Measurements from ENCODE around the gene ZIC2. TPM values are rescaled to one million over a fixed set of nuclear protein-coding genes. Genes with fewer than 3 reads are reported as not detected.

ZIC2 gene
- total RNA-seq, 1 experiment from 2014 or later: 426 TPM

GRCh38 chr13:99969453-99969918 lies 12.1 kb upstream of the ZIC2 start:
- Mint-ChIP-seq H3K4me1 (peaks cover 46 to 57% of the 10 kb centered on the region in 2 experiments), H3K9me3 (peaks cover 9 to 12% of the 10 kb centered on the region in 2 experiments; a peak in 4 of 5 replicates)
- no peaks in the 10 kb centered on the region for H3K9me3 ChIP-seq (ENCODE audit: control insufficient read depth, low read depth, low read length)

More at GRCh38 chr13:99969453-99969918, 12.1 kb upstream of the ZIC2 start:
- Histone ChIP-seq H3K18ac (ENCODE audit: insufficient read length, low read depth, low read length) (no peak overlapping the region), H3K9ac (ENCODE audit: extremely low read depth, insufficient read length, low read length) (peak overlapping the region; percentile 65), H4K5ac (ENCODE audit: insufficient read length, low read depth, low read length) (no peak overlapping the region), H3T11ph (ENCODE audit: low read length) (no peak overlapping the region), H3K27me3 (ENCODE audit: insufficient read depth, low read length) (no peaks in the 10 kb centered on the region; the same call in 1 of the 2 replicates), H3K4me1 (ENCODE audit: insufficient read depth, low read length) (peaks cover 2% of the 10 kb centered on the region; the same call in 1 of the 2 replicates), H3K79me1 (ENCODE audit: insufficient read depth, low read depth, low read length, poor library complexity, severe bottlenecking) (no peaks in the 10 kb centered on the region), H2BK120ac (ENCODE audit: low read depth, low read length, poor library complexity, severe bottlenecking) (no peak overlapping the region), H3K27ac (ENCODE audit: insufficient read length, low read depth, low read length) (no peak overlapping the region), H2AFZ (ENCODE audit: low read length) (no peak overlapping the region), H2BK5ac (ENCODE audit: insufficient read length, low read length) (no peak overlapping the region), H3K23ac (ENCODE audit: insufficient read length, low read depth, low read length) (no peak overlapping the region), H2BK12ac (ENCODE audit: insufficient read length, low read depth, low read length) (no peak overlapping the region), H2BK20ac (ENCODE audit: low read depth, low read length, poor library complexity, severe bottlenecking) (no peak overlapping the region), H3K56ac (ENCODE audit: insufficient read length, low read depth, low read length) (no peak overlapping the region), H2BK15ac (ENCODE audit: low read depth, low read length) (no peak overlapping the region), H3K23me2 (ENCODE audit: insufficient read length, low read depth, low read length, poor library complexity, severe bottlenecking) (peaks cover 31% of the 10 kb centered on the region), H4K8ac (replicated peaks; ENCODE audit: insufficient read length, low read depth, low read length) (no peak overlapping the region), H3K4ac (ENCODE audit: low read depth, low read length) (no peak overlapping the region), H3K4me2 (ENCODE audit: insufficient read depth, insufficient read length, low read length) (peak overlapping the region; percentile 98), H4K91ac (ENCODE audit: insufficient read length, low read depth, low read length) (no peak overlapping the region), H2AK5ac (ENCODE audit: insufficient read length, low read length) (no peak overlapping the region), H4K20me1 (ENCODE audit: control insufficient read depth, insufficient read depth, insufficient read length) (no peaks in the 10 kb centered on the region), H3K14ac (ENCODE audit: insufficient read depth, low read length) (peak overlapping the region; percentile 37; the same call in 1 of the 2 replicates), H3K79me2 (ENCODE audit: insufficient read depth, low read length) (peaks cover 20% of the 10 kb centered on the region; the same call in 1 of the 2 replicates)
- TF ChIP-seq CTCF (conservative IDR thresholded peaks at IDR 0.05): no peak
- peaks cover 20% of the 10 kb centered on the region for H3K27me3 Mint-ChIP-seq (ENCODE audit: low read depth)
- no peak for DNase-seq
- peak overlapping the region; percentile 96 to 100 for H3K4me3 Mint-ChIP-seq
- peak overlapping the region; percentile 92 to 99 (median 97) for H3K27ac Mint-ChIP-seq
- peaks cover 39 to 49% (median 43%) of the 10 kb centered on the region in 3 experiments for H3K36me3 Mint-ChIP-seq (ENCODE audit: insufficient read depth in 1 of 3, low read depth in 3 of 3)
- WGBS (ENCODE audit: extremely low coverage, insufficient read length, low lambda C conversion rate): no CpG with 5 or more reads among the region's 52 CpGs

All from H9 (cell line).